NCI-H1436 treated with DMSO at 0.1 percent for 48 hours (cell line): ENCODE data around the gene TBKBP1.

ENCODE experiments used
- DNase-seq: peaks from one replicate; lab custom pipeline; 2025; lab: John Stamatoyannopoulos, UW

TBKBP1 gene, protein sequence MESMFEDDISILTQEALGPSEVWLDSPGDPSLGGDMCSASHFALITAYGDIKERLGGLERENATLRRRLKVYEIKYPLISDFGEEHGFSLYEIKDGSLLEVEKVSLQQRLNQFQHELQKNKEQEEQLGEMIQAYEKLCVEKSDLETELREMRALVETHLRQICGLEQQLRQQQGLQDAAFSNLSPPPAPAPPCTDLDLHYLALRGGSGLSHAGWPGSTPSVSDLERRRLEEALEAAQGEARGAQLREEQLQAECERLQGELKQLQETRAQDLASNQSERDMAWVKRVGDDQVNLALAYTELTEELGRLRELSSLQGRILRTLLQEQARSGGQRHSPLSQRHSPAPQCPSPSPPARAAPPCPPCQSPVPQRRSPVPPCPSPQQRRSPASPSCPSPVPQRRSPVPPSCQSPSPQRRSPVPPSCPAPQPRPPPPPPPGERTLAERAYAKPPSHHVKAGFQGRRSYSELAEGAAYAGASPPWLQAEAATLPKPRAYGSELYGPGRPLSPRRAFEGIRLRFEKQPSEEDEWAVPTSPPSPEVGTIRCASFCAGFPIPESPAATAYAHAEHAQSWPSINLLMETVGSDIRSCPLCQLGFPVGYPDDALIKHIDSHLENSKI

DNA sequence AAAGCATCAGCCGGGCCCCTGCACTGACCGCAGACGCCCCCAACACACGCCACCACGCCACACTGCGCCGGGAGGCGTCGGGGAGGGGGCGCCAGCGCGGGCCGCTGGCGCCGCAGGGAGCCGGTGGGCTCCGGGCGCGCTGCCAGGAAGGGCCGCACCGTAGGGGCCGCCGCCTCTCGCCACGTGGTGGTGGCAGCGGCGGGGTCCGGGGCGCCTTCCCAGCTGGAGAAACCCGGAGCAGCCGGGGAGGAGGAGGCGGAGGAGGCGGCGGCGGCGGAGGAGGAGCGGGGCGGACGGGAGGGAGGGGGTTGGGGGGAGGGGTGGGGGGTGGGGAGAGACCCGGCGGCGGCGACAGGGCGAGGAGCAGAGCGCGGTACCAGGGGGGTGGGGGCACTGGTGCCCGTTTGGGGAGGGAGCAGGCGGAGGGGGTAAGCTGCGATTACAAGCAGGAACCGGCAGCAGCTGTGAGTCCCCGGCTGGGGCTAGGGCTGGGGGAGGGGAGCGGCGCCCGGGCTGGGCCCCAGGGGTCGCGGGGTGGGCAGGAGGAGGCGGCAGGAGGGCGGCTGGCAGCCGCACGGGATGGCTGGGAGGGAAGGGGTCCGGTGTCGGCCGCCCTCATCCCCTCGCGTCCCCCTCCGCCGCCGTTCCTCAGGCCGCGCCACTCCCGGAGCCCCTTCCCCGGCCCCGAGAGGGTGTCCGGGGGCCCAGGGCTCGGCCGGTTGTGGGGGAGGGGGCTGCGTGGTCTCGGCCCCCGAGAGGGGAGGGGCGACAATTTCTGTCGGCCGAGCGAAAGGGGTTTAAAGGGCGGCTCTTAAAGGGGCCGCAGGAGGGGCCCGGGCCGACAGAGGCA lies at the start of gene TBKBP1:
TBKBP1 (plus strand) TSS at position 431 of the 850 bp plus-strand sequence. CDS start 1,952 bp downstream, outside the sequence.
- DNase-seq, result no peak

DNA sequence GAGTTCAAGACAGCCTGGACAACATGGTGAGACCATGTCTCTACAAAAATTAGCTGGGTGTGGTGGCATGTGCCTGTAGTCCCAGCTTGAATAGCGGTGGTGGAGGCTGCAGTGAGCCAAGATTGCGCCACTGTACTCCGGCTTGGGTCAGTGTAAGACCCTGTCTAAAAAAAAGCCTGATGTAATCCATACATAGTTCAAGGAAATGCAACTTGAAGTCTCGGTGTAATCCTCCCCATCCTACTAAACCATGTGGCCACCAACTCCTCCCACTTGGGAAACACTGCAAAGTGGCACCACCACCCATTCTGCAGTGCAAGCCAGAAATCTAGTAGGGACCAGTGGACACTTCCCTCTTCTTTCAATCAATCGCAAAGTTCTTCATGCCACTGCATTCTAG lies 49.6 kb upstream of the TBKBP1 start:
- DNase-seq, result no peak

DNA sequence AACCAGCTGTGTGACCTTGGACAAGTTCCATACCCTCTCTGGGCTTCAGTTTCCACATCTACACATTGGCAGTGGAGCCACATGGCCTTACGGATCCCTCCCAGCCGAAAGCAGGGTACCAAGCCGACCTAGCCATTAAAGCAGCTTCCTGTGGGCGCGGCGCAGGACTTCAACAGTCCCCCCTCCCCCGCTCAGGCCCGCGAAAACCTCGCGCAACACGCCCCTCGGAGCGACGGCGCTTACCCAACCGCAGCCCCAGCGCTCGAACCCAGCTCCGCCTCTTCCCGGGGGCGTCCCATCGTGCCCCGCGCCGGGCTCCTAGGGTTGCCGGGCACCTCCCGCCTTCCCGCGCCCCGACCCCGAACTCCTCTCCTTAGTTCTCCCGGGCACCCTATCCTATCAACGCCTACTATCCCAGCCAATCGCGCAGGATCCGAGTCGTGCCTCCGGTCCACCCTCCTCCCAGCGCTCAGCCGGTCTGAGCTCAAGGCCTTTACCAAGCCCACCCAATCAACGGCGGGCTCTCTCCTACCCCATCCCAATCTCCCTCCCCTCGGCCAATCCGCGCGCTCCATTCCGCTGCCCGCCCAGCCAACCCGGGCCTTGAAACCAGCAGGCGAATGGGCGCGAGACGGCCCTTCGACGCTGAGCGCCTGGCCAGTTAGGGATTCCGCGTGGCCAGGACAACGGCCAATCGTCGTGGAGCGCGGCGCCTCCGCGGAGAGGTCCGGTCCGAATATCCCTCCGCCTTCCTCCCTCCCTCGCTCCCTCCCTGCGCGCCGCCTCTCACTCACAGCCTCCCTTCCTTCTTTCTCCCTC lies 44.6 kb upstream of the TBKBP1 start, which contains the start of gene KPNB1:
KPNB1 (plus strand) TSS at position 767 of the 819 bp plus-strand sequence. CDS start 326 bp downstream, outside the sequence.
- DNase-seq, result peak; percentile 100

DNA sequence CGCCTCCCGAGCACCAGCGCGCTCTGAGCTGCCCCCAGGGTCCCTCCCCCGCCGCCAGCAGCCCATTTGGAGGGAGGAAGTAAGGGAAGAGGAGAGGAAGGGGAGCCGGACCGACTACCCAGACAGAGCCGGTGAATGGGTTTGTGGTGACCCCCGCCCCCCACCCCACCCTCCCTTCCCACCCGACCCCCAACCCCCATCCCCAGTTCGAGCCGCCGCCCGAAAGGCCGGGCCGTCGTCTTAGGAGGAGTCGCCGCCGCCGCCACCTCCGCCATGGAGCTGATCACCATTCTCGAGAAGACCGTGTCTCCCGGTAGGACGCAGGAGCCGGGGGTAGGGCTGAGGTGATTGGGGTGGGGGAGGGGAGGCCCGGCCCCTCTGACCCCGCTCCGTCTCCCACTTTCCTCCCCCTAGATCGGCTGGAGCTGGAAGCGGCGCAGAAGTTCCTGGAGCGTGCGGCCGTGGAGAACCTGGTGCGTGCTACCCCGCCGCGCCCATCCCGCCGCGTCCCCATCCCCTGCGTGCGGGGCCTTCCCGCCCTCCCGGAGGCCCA lies 43.9 kb upstream of the TBKBP1 start:
- DNase-seq, result no peak

DNA sequence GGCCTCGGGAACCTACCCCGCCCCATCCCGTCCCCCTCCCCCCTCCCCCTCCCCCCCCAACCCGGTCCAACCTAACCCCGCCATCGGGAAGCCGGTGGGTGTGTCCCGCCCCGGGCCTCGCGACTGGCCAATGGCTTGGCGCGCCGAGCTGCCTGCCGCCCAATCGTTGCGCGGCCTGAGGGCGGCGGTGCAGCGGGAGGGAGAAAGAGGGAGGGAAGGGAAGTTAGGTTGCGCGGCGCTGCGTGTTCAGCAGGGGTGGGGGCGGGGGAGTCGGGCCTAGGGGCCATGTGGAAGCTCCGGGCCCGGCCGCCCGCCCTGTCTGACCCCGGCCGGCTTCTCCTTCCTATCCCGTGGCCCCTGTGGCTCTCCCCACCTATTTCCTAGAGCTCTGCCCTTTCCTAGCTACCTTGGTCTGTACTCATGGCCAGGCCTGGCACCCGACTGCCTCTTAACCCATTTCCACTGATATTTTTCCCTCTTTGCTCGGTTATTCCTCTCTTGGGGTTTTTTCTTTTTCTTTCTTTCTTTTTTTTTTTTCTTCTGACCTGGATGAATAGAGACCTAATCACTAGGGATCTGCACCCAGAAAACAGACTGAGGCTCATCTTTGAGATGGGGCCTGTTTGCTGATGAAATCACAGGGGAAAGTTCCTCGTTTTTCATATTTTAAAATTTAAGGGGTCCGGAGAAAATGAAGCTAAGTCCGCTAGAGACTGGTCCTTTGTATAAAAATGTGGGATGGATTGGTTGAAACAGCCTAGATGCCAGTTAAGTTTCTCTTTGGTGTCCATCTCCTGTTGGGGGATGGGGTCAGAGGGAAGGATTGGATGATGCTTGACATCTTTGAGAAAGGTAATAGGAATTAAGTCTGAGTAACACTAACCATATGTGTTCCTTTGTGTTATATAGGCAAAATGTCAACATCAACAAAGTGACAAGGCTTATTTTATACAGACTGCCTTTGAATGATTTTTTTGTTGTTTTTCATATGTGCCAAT lies 43.1 kb upstream of the TBKBP1 start:
- DNase-seq, result peak; percentile 80

DNA sequence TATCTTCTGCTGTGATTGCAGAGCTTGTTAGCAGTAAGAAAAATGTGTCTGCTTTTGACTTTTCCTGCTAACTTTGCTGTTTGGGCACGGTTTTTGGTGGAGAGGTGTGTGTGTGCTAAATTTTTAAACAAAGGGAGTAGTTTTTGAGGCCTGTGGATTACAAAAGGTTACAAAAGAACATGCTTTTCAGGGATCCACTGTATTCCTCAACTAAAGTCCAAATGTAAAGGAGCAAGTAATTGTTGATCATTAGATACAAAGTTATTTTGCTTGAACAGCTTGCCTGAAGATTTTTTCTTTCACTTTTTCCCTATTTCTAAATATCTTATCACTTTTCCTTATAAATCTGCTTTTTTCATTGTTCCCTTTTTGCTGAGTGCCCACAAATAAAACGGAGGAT lies 42.3 kb upstream of the TBKBP1 start:
- DNase-seq, result no peak

DNA sequence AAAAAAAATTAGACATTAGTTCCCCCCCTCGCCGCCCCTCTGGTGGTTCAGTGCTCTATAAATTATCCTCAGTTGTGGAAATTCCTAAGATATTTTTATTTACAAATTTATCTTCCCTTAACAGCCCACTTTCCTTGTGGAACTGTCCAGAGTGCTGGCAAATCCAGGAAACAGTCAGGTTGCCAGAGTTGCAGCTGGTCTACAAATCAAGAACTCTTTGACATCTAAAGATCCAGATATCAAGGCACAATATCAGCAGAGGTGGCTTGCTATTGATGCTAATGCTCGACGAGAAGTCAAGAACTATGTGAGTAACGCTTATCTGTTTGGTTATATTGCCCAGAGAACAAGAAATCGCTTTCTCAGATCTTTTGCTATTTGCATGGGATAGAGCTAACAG lies 41.4 kb upstream of the TBKBP1 start:
- no peak for DNase-seq

DNA sequence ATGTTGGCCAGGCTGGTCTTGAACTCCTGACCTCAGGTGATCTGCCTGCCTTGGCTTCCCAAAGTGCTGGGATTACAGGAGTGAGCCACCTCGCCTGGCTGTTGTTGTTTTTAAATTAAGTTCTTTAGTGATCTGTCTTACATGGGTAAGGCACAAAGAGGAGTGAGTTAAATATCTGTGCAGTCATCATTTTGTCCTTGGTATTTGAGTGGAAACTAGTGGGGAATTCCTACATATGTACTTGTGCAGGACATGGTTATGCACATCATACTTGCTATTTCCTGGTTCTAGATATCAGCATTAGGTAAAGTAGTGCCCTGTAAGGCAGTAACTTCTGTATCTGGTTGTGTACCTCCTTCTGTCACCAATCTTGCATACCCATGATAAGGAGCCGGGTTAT lies 40.5 kb upstream of the TBKBP1 start:
- no peak for DNase-seq

DNA sequence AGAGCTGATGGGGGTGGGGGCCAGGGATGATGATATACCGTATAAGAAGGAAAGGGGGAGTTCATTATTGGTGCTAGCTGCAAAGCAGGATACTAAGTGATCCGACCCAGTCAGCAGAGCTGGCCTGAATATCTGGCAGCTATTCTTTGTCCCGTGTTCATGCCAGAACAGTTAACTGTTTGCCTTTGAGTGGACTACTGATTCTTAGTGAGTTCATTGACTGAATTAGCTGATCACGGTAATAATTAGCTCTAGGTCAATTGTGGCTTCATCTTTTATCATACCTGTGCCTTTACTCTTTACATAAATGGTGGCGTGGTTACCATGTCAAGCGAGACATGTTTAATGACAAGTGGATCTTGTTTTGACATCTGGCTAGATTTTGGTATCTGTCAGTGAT lies 39.0 kb upstream of the TBKBP1 start:
- DNase-seq, result no peak

DNA sequence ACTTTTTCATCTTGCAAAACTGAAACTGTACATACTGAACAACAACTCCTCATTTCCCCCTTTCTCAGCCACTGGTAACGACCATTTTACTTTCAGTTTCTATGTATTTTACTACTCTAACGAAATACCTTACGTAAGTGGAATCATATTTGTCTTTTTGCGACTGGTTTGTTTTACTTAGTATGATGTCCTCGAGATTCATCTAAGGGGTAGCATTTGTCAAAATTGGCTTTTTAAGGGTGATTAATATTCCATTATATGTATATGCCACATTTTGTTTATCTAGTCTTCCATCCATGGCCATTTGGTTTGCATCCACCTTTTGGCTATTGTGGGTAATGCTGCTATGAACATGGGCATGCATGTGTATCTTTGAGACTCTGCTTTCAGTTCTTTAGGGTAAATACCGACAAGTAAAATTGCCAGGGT lies 33.9 kb upstream of the TBKBP1 start:
- no peak for DNase-seq

DNA sequence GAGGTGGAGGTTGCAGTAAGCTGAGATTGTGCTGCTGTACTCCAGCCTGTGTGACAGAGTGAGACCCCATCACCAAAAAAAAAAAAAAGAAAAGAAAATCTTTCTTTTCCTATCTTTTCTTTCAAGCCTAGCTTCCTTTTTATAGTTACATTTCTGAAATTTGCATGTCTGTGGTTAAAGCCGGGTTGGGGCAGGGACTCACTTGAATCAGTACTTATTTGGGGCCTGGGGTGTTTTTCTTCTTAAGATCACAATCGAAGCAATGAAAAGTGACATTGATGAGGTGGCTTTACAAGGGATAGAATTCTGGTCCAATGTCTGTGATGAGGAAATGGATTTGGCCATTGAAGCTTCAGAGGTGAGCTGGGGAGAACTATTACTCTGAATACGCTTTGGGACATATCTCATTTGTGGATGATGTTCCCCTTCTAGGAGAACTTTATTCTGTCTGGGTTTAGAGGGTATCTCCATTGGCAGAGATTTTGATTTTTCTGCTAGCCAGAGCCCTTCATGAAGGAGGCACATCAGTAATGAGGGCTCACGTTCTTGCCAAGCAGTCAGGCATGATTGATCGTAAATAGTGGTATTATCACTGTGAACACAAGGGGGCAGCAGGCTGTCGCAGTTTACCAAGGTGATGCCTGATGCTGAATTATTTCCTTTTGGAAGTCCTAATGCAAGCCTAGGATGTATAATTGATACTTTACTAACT lies 29.9 kb upstream of the TBKBP1 start:
- DNase-seq, result peak; percentile 31

DNA sequence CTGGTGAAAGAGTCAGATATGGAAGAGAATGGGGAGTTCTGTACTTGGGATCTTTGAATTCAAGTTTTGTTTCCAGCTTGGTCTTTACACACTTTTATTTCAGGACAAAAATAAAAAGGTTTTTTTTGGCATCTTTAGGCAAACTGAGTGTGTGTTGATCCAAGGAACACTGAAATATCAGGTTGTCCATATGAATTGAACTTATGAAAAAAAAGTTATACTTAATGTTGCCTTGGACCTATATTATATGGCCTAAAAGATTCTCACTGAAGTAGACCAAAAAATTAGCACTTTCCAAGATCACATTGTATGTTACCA lies 29.4 kb upstream of the TBKBP1 start:
- DNase-seq, result no peak

DNA sequence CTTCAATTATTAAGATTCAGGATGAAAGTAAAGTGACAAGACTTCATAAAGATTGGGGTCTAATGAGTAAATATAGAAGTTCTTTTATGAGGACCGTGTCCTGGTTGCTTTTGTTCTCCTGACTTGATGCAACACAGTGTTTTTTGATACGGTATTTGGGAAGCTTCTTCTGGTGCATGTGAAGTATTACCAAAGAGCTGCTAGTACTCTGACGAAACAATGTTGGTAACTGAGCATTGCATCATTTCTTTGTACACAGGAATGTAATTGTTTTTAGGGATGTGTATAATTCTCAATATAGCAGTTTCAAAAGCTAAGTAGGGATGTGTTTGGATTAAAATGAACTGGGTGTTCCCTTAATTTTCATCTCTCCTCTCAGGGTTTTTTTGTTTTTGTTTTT lies 28.3 kb upstream of the TBKBP1 start:
- no peak for DNase-seq

DNA sequence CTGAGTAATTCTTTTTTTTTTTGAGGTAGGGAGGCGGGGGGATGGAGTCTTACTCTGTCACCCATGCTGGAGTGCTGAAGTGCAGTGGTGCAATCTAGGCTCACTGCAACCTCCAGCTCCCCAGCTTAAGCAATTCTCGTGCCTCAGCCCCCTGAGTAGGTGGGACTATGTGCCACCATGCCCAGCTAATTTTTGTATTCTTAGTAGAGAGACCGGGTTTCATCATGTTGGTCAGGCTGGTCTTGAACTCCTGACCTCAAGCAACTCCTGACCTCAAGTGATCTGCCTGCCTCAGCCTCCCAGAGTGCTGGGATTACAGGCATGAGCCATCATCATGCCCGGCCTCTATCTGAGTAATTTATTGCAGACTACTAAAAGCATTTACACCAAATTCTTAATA lies 24.9 kb upstream of the TBKBP1 start:
- DNase-seq, result no peak

DNA sequence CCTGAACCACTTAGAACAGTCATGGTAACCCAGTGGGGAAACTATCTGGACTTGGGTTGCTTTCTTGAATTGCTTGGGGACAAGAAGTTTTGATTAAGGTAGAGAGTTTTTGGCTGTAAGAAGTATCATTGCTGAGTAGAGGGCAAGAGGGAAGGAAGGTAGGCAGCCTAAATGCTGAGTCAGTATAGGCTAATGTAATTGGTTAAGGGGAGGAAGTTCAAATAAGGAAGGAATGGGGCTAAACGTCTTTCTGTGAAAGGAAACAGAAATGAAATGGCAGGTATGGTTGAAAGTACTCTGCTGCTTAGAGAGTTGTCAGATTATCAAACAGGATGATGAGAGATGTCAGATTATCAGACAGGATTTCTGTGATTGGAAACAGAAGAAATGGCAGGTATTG lies 23.9 kb upstream of the TBKBP1 start:
- DNase-seq, result no peak

DNA sequence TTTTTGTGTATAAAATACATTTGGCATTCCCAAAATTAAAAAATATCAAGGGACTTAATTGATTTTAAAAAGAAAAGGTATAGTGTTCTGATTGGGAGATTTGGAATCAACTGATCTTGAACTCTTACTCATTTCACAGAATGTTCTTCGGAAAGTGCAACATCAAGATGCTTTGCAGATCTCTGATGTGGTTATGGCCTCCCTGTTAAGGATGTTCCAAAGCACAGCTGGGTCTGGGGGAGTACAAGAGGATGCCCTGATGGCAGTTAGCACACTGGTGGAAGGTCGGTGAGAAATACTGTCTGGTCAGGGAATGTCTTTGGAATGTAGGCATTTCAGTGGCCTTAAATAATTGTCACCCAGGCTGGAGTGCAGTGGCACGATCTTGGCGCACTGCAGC lies 19.5 kb upstream of the TBKBP1 start:
- DNase-seq, result no peak

DNA sequence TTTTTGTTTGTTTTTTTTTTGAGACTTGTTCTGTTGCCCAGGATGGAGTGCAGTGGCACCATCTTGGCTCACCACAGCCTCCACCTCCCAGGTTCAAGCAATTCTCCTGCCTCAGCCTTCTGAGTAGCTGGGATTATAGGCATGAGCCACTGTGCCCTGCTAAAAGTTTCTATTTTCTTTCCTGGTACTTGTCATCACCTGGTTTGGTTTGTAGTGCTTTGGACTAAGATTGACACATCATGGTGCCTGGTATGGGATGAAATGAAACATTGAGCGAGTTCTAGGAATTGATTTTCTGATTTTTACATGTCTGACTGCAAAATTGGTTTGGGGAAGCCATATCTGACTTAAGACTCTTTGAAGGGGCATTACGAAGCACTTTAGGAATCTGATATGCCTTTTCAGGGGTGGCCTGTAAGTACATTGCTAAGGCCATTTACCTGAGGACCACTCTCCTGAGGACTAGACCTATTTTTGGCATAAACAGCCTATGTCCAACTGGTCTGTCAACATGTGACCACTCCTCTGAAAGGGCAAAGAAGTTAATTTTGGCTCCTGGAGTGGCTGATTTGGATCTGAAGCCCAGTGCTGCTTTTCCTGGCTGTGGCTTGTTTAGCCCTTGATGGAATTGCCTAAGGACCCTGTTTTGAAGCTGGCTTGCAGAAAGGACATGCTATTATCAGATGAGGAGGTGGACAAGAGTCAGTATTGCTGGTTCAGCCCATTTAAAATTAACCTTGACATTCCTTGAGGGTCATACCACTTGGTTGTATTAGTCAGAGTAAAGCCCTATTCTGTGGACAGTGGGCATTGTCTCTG lies 18.4 kb upstream of the TBKBP1 start:
- no peak for DNase-seq

DNA sequence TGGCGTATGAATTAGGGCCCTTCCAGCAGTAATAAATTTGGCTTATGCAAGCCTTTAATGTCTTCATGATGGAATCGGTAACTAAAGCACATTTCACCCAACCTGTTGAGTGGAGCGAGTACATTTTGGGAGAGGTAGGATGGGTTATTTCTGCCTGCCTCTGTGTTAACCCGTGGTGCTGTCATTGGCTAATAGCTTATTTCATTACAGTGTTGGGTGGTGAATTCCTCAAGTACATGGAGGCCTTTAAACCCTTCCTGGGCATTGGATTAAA lies 17.8 kb upstream of the TBKBP1 start:
- DNase-seq, result no peak
